OCI-LY3 (cell line): ENCODE results near the gene TREX2.
A peak's percentile ranks its signal among the peaks of the same experiment; 100 is the strongest.
"Not testable (repeated sequence)": the region's sequence is repeated elsewhere in the genome, so short reads cannot be mapped to it uniquely, and the experiment has no call there.

Experiments used
- H2AFZ ChIP-seq: fragments of 200-600, 300-600 bp; shearing (Covaris generic); 2 replicates; pipeline ENCODE4 v1.6.0; 2014; ENCODE audit warnings: antibody characterized with exemption, low read depth, low read length
- H3K27ac ChIP-seq: fragments of 200-600, 300-600 bp; sonication (generic); 2 replicates; pipeline ENCODE4 v1.5.1; 2014; ENCODE audit warnings: mild to moderate bottlenecking, low read length, moderate library complexity, mixed read lengths
- H3K27me3 ChIP-seq: fragments of 200-600, 300-600 bp; sonication (generic); 2 replicates; pipeline ENCODE4 v1.6.1; 2014; ENCODE audit warnings: low read depth, low read length, mixed read lengths
- H3K36me3 ChIP-seq: fragments of 200-600, 300-600 bp; sonication (generic); replicated peaks from 2 replicates; pipeline ENCODE3; 2014; ENCODE audit warnings: low read depth, low read length, mixed read lengths
- H3K4me1 ChIP-seq: fragments of 300-600, 200-600 bp; sonication (generic); 2 replicates; pipeline ENCODE4 v1.6.1; 2014; ENCODE audit warnings: low read length, mixed read lengths
- H3K4me2 ChIP-seq: fragments of 200-600, 300-600 bp; sonication (generic); 2 replicates; pipeline ENCODE4 v1.6.1; 2014; ENCODE audit warnings: low read length, mixed read lengths
- H3K4me3 ChIP-seq: fragments of 300-600, 200-600 bp; sonication (generic); 2 replicates; pipeline ENCODE4 v1.5.1; 2014; ENCODE audit warnings: antibody characterized with exemption, mild to moderate bottlenecking, low read length, moderate library complexity
- H3K79me2 ChIP-seq: fragments of 300-600, 200-600 bp; shearing (Covaris generic); 2 replicates; pipeline ENCODE4 v1.6.1; 2014; ENCODE audit warnings: mild to moderate bottlenecking, low read length, mixed read lengths
- H3K9ac ChIP-seq: fragments of 300-600, 200-600 bp; shearing (Covaris generic); 2 replicates; pipeline ENCODE4 v1.6.0; 2014; ENCODE audit warnings: mild to moderate bottlenecking, low read length, moderate library complexity
- H3K9me3 ChIP-seq: fragments of 200-600, 300-600 bp; shearing (Covaris generic); 2 replicates; pipeline ENCODE4 v1.6.1; 2014; ENCODE audit warnings: low read length, mixed read lengths; ENCODE audit not compliant: insufficient read depth
- H4K20me1 ChIP-seq: fragments of 200-600, 300-600 bp; sonication (generic); 2 replicates; pipeline ENCODE4 v1.6.1; 2016; ENCODE audit warnings: low read length, mixed read lengths; ENCODE audit not compliant: insufficient read depth
- CTCF ChIP-seq: fragments of 200-600, 300-600 bp; sonication (generic); IDR thresholded peaks from 2 replicates; pipeline ENCODE4 v1.5.1; 2014; ENCODE audit warnings: antibody characterized with exemption, low read length, low read depth
- EZH2phosphoT487 ChIP-seq: fragments of 200-600 bp; shearing (Covaris generic); IDR thresholded peaks from 2 replicates; pipeline ENCODE4 v1.6.1; 2018; ENCODE audit warnings: antibody characterized with exemption, mixed run types, low read depth

Gene TREX2

DNA sequence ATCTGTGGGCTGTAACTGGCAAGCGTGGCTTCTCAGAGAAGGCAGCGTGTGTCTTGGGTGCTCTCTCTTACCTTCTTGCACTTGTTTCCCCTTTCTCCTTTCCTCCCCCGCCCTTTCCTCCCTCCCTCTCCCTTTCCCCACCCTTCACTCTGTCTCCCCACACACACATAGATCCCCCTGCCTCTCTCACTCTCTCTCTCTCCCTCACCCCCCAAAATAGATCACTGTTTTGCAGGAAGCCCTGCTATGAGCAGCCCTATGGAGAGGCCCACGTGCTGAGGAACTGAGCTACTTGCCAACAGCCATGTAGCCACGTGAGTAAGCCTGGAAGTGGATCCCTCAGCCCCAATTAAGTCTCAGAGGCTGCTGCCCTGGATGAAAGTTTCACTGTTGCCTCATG is 40.4 kb downstream of the TREX2 start:
- no peaks in the 10 kb centered on the region for H3K4me1 ChIP-seq
- TF ChIP-seq CTCF (no peak), EZH2phosphoT487 (no peak)

GRCh38 chrX:153404333-153404732 is 41.5 kb downstream of the TREX2 start:
- H3K36me3 ChIP-seq, H3K4me1 ChIP-seq, H3K9me3 ChIP-seq, H3K4me2 ChIP-seq, H3K27ac ChIP-seq, H4K20me1 ChIP-seq, H3K79me2 ChIP-seq, H3K27me3 ChIP-seq, H3K9ac ChIP-seq, H2AFZ ChIP-seq, H3K4me3 ChIP-seq: not testable (repeated sequence)

More for the DNA sequence above, 40.4 kb downstream of the TREX2 start:
- no peaks in the 10 kb centered on the region for H3K79me2 ChIP-seq
- H3K9me3 ChIP-seq, result no peaks in the 10 kb centered on the region
- no peak overlapping the region for H3K4me2 ChIP-seq
- H3K27ac ChIP-seq, result no peak overlapping the region
- no peak overlapping the region for H2AFZ ChIP-seq
- no peak overlapping the region for H3K9ac ChIP-seq
- no peaks in the 10 kb centered on the region for H4K20me1 ChIP-seq
- no peaks in the 10 kb centered on the region for H3K36me3 ChIP-seq
- no peak overlapping the region for H3K4me3 ChIP-seq
- H3K27me3 ChIP-seq, result no peaks in the 10 kb centered on the region; the same call in 1 of the 2 replicates

- H3K4me2 ChIP-seq, result peak within 1 kb of the TSS; percentile 35; the same call in 1 of the 2 replicates
- H3K4me1 ChIP-seq, result peaks cover 6% of the 10 kb centered on the region; the same call in 1 of the 2 replicates
- H4K20me1 ChIP-seq, result no peaks in the 10 kb centered on the region
- no peaks in the 10 kb centered on the region for H3K9me3 ChIP-seq
- H2AFZ ChIP-seq, result no peak within 1 kb of the TSS
- no peak within 1 kb of the TSS for H3K9ac ChIP-seq
- H3K4me3 ChIP-seq, result no peak within 1 kb of the TSS
- no peak for TF ChIP-seq EZH2phosphoT487
- TF ChIP-seq CTCF, result no peak
- H3K27me3 ChIP-seq, result no peaks in the 10 kb centered on the region; the same call in 1 of the 2 replicates
- H3K36me3 ChIP-seq, result no peaks in the 10 kb centered on the region
- H3K79me2 ChIP-seq, result no peaks in the 10 kb centered on the region
- H3K27ac ChIP-seq, result no peak within 1 kb of the TSS
Measured at GRCh38 chrX:153401133-153401764, 44.6 kb downstream of the TREX2 start, which contains the start of gene PNMA6E. Gene PNMA6E (minus strand): TSS chrX:153401350. CDS start chrX:153398849, 2,501 bp downstream.

GRCh38 chrX:153400146-153401132 is 45.4 kb downstream of the TREX2 start:
- no peaks in the 10 kb centered on the region for H3K36me3 ChIP-seq
- H3K27me3 ChIP-seq, result no peaks in the 10 kb centered on the region; the same call in 1 of the 2 replicates
- H3K9me3 ChIP-seq, result no peaks in the 10 kb centered on the region
- H3K4me2 ChIP-seq, result peak overlapping the region; percentile 35
- H2AFZ ChIP-seq, result no peak overlapping the region
- H3K9ac ChIP-seq, result no peak overlapping the region
- H3K27ac ChIP-seq, result no peak overlapping the region
- no peaks in the 10 kb centered on the region for H4K20me1 ChIP-seq
- peak overlapping the region; percentile 20; the same call in 1 of the 2 replicates for H3K4me3 ChIP-seq
- TF ChIP-seq EZH2phosphoT487, result no peak
- peak; percentile 93 for TF ChIP-seq CTCF
- H3K79me2 ChIP-seq, result no peaks in the 10 kb centered on the region
- H3K4me1 ChIP-seq, result peaks cover 6% of the 10 kb centered on the region; the same call in 1 of the 2 replicates
